HL-60 (cell line): Measurements from ENCODE around the gene TCTN1.

Experiments used
- CTCF ChIP-seq: IDR thresholded peaks from one replicate; pipeline ENCODE4 v1.5.1; 2011; ENCODE audit warnings: low read length, control low read depth, inconsistent platforms; ENCODE audit not compliant: insufficient read depth
- GABPA ChIP-seq: IDR thresholded peaks from 2 replicates; pipeline ENCODE4 v1.6.1; 2012; ENCODE audit warnings: low read depth
- POLR2AphosphoS5 ChIP-seq: IDR thresholded peaks from 2 replicates; pipeline ENCODE4 v1.6.1; 2012; ENCODE audit warnings: low read depth
- TF ChIP-seq, protein P1 (sequence below): IDR thresholded peaks from 2 replicates; pipeline ENCODE4 v1.6.1; 2012; ENCODE audit warnings: low read depth; ENCODE audit not compliant: insufficient replicate concordance

DNA sequence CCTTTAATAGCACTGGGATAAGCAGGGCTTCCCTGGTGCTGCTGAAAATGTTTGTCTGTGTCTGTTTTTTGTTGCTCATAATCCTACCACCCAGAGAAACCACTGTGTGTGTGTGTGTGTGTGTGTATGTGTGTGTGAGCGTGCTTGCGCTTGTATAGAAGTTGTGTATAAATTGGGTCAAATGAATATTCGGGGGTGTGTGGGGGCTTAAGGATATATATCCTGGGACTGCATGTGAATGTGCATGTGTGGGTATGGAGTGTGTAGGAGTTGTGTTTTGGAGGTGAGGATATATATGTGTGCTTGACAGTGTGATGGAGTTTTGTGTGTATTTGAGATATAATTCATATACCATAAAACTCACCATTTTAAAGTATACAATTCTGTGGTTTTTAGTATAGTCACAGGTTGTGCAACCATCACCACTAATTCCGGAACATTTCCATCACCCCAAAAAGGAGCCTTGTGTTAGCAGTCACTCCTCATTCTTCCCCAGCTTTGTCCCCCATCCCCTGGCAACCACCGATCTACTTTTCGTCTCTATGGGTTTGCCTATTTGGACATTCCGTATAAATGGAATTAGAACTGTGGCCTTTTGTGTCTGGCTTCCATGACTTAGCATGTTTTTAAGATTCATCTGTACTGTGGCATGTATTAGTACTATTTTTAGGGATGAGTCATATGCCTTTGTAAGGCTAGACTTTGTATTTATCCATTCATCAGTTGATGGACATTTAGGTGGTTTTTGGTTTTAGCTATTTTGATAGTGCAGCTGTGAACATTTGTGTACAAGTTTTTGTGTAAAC, 25.6 kb downstream of the TCTN1 start:
- TF ChIP-seq CTCF, result no peak
- no peak for TF ChIP-seq POLR2AphosphoS5
- TF ChIP-seq, protein P1, sequence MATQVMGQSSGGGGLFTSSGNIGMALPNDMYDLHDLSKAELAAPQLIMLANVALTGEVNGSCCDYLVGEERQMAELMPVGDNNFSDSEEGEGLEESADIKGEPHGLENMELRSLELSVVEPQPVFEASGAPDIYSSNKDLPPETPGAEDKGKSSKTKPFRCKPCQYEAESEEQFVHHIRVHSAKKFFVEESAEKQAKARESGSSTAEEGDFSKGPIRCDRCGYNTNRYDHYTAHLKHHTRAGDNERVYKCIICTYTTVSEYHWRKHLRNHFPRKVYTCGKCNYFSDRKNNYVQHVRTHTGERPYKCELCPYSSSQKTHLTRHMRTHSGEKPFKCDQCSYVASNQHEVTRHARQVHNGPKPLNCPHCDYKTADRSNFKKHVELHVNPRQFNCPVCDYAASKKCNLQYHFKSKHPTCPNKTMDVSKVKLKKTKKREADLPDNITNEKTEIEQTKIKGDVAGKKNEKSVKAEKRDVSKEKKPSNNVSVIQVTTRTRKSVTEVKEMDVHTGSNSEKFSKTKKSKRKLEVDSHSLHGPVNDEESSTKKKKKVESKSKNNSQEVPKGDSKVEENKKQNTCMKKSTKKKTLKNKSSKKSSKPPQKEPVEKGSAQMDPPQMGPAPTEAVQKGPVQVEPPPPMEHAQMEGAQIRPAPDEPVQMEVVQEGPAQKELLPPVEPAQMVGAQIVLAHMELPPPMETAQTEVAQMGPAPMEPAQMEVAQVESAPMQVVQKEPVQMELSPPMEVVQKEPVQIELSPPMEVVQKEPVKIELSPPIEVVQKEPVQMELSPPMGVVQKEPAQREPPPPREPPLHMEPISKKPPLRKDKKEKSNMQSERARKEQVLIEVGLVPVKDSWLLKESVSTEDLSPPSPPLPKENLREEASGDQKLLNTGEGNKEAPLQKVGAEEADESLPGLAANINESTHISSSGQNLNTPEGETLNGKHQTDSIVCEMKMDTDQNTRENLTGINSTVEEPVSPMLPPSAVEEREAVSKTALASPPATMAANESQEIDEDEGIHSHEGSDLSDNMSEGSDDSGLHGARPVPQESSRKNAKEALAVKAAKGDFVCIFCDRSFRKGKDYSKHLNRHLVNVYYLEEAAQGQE, result no peak
- no peak for TF ChIP-seq GABPA
